ENCODE results near the gene CEP85L. TPM values are rescaled to one million over a fixed set of nuclear protein-coding genes. Genes with fewer than 3 reads are reported as not detected.

The CEP85L gene
- total RNA-seq, 1 experiment from 2014 or later = 4.9 TPM

DNA sequence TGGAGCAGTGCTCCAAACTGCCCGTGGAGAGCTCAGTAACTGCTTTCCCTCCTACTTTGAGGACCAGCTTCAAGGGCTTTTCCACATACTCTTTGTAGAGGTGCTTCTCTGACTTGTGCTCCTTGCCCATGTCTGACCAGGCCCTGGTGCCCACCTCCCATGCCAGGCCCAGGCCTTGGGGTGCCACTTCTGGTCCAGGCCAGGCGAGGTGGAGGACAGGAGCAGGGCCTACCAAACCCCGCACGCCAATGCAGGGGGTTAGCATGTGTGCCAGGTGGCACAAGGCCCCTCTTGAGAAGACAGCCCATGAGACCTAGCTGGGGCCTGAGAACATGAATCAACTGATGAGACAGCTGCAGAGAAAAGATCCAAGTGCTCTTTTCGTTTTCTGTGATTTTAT lies 150.3 kb downstream of the CEP85L start:
- Histone ChIP-seq H3K9me3 (ENCODE audit: control insufficient read depth in 1 of 2, insufficient read depth in 1 of 2, low read depth in 1 of 2, low read length in 2 of 2) (no peaks in the 10 kb centered on the region), H3K4me2 (ENCODE audit: low read length) (no peak overlapping the region), H3K36me3 (ENCODE audit: control insufficient read depth in 1 of 2, insufficient read depth in 2 of 2, low read length in 2 of 2) (no peaks in the 10 kb centered on the region), H4K20me1 (ENCODE audit: insufficient read depth) (no peaks in the 10 kb centered on the region), H3K27me3 (ENCODE audit: insufficient read depth, low read length) (no peaks in the 10 kb centered on the region), H3K79me2 (ENCODE audit: insufficient read depth, low read length) (no peaks in the 10 kb centered on the region), H3K9ac (ENCODE audit: low read length) (no peak overlapping the region), H3K4me1 (ENCODE audit: control insufficient read depth in 1 of 2, insufficient read depth in 2 of 2, low read length in 2 of 2) (peaks cover 0 to 7% of the 10 kb centered on the region in 2 experiments; a peak in 3 of 4 replicates), H3K4me3 (replicated peaks in 1 of 2; ENCODE audit: low read depth in 1 of 2, low read length in 2 of 2) (no peak overlapping the region), H3K27ac (ENCODE audit: low read depth, low read length) (no peak overlapping the region), H3K9me2 (ENCODE audit: insufficient read depth) (no peaks in the 10 kb centered on the region), H2AFZ (ENCODE audit: low read depth, low read length, poor library complexity, severe bottlenecking) (no peak overlapping the region)
- ATAC-seq (no peak), DNase-seq (ENCODE audit: low read depth, low spot score) (no peak)
- no TSS peak for BruUV-seq (replicated peaks)
- ChIA-PET CTCF (no interaction called here), POLR2A (no interaction called here), RAD21 (ENCODE audit: low non-redundant PET in 1 of 2, low total read pairs in 2 of 2, uncharacterized antibody in 2 of 2, unreplicated experiment in 2 of 2) (no interaction called here)
- intact Hi-C loops (cut with micrococcal nuclease) = loop anchor here (10.0 kb wide), 1 partner anchor 656 kb away; no protein-coding TSS in a partner anchor
- no peak for TF ChIP-seq POLR2A (IDR thresholded peaks at IDR 0.05; ENCODE audit: borderline replicate concordance, extremely low read depth, insufficient read depth, insufficient read length)
- TF ChIP-seq JUND (IDR thresholded peaks at IDR 0.05) = no peak
- TF ChIP-seq CTCF (IDR thresholded peaks at IDR 0.05 in 2 of 3, conservative IDR thresholded peaks at IDR 0.05 in 1 of 3; ENCODE audit: borderline replicate concordance in 1 of 3, insufficient read depth in 1 of 3, low read depth in 2 of 3, low read length in 2 of 3) = no peak
- no peak for TF ChIP-seq SP1 (IDR thresholded peaks at IDR 0.05; ENCODE audit: low read depth)
- TF ChIP-seq YY1 (IDR thresholded peaks at IDR 0.05; ENCODE audit: extremely low read depth, insufficient replicate concordance, low read depth, low read length) = no peak
- TF ChIP-seq SIN3A (IDR thresholded peaks at IDR 0.05; ENCODE audit: low read depth) = no peak
- TF ChIP-seq CBX3 (IDR thresholded peaks at IDR 0.05; ENCODE audit: low read depth) = no peak
- TF ChIP-seq ATF3 (IDR thresholded peaks at IDR 0.05) = no peak
- no peak for TF ChIP-seq POLR2AphosphoS5 (IDR thresholded peaks at IDR 0.05; ENCODE audit: low read depth, low read length)
- TF ChIP-seq SRF (IDR thresholded peaks at IDR 0.05; ENCODE audit: low read depth) = no peak
- TF ChIP-seq CEBPB (IDR thresholded peaks at IDR 0.05; ENCODE audit: low read depth) = no peak
- TF ChIP-seq, protein P1, sequence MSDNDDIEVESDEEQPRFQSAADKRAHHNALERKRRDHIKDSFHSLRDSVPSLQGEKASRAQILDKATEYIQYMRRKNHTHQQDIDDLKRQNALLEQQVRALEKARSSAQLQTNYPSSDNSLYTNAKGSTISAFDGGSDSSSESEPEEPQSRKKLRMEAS (IDR thresholded peaks at IDR 0.05) = no peak
- TF ChIP-seq, protein P2, sequence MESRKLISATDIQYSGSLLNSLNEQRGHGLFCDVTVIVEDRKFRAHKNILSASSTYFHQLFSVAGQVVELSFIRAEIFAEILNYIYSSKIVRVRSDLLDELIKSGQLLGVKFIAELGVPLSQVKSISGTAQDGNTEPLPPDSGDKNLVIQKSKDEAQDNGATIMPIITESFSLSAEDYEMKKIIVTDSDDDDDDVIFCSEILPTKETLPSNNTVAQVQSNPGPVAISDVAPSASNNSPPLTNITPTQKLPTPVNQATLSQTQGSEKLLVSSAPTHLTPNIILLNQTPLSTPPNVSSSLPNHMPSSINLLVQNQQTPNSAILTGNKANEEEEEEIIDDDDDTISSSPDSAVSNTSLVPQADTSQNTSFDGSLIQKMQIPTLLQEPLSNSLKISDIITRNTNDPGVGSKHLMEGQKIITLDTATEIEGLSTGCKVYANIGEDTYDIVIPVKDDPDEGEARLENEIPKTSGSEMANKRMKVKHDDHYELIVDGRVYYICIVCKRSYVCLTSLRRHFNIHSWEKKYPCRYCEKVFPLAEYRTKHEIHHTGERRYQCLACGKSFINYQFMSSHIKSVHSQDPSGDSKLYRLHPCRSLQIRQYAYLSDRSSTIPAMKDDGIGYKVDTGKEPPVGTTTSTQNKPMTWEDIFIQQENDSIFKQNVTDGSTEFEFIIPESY (IDR thresholded peaks at IDR 0.05; ENCODE audit: extremely low read depth, insufficient replicate concordance, low read length) = no peak
- no peak for TF ChIP-seq RAD21 (IDR thresholded peaks at IDR 0.05; ENCODE audit: low read depth)

All from HCT116 (cell line).